Breast epithelium (tissue), 3 donors: ENCODE results near the gene TMEM45A.

ENCODE experiments used
- POLR2A ChIP-seq: fragments of 450-650 bp; IDR thresholded peaks from one replicate; pipeline ENCODE4 v1.6.1; 2016; ENCODE audit warnings: antibody characterized with exemption, mild to moderate bottlenecking, moderate library complexity
- TF ChIP-seq, protein P1 (sequence below), 3 donors: fragments of 450-650 bp; IDR thresholded peaks; one replicate each; pipeline ENCODE4 v1.5.1; 2016 to 2017; ENCODE audit warnings: antibody characterized with exemption in 3 of 3, mild to moderate bottlenecking in 3 of 3, moderate library complexity in 3 of 3

DNA sequence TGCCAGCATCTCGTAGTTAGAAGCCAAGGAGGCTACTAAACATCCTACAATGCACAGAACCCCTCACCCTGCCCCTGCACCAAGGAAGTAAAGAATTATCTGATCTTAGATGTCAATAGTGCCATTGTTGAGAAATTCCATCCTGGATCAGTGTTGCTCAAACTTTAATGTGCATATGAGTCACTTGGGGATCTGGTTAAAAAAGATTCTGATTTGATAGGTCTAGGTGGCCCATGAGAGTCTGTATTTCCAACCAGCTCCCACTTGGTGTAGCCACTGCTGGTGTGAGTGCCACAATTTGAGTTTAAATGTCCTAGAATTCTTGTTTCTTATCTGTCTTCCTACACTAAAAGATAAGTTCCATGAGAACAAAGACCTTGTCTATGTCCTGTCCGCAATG lies 43.7 kb downstream of the TMEM45A start:
- TF ChIP-seq, protein P1, sequence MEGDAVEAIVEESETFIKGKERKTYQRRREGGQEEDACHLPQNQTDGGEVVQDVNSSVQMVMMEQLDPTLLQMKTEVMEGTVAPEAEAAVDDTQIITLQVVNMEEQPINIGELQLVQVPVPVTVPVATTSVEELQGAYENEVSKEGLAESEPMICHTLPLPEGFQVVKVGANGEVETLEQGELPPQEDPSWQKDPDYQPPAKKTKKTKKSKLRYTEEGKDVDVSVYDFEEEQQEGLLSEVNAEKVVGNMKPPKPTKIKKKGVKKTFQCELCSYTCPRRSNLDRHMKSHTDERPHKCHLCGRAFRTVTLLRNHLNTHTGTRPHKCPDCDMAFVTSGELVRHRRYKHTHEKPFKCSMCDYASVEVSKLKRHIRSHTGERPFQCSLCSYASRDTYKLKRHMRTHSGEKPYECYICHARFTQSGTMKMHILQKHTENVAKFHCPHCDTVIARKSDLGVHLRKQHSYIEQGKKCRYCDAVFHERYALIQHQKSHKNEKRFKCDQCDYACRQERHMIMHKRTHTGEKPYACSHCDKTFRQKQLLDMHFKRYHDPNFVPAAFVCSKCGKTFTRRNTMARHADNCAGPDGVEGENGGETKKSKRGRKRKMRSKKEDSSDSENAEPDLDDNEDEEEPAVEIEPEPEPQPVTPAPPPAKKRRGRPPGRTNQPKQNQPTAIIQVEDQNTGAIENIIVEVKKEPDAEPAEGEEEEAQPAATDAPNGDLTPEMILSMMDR (IDR thresholded peaks at IDR 0.05): no peak
- no peak for TF ChIP-seq POLR2A
